HepG2 (cell line): ENCODE results near the gene EIF6. TPM values are rescaled to one million over a fixed set of nuclear protein-coding genes. Genes with fewer than 3 reads are reported as not detected.

ENCODE experiments used
- CENPT ChIP-seq: sonication (generic); formaldehyde crosslinking; IDR thresholded peaks from 2 replicates; pipeline ENCODE4 v1.8.0; 2022; ENCODE audit warnings: low read depth, mild to moderate bottlenecking, moderate library complexity, missing genetic modification reagents
- NR2C2 ChIP-seq: sonication (generic); formaldehyde crosslinking; IDR thresholded peaks from 2 replicates; pipeline ENCODE4 v1.4.0; 2020; ENCODE audit warnings: missing genetic modification reagents, mild to moderate bottlenecking, moderate library complexity, borderline replicate concordance
- SMAD9 ChIP-seq: sonication (generic); formaldehyde crosslinking; IDR thresholded peaks from 2 replicates; pipeline ENCODE4 v1.5.1; 2020; ENCODE audit warnings: mild to moderate bottlenecking, missing genetic modification reagents
- SMARCE1 ChIP-seq: fragments of 450-650 bp; IDR thresholded peaks from 2 replicates; pipeline ENCODE4 v1.6.1; 2017; ENCODE audit warnings: borderline replicate concordance
- ZBTB3 ChIP-seq: sonication (generic); formaldehyde crosslinking; IDR thresholded peaks from 2 replicates; pipeline ENCODE4 v1.4.0; 2020; ENCODE audit warnings: low read depth, mild to moderate bottlenecking, moderate library complexity, missing genetic modification reagents, borderline replicate concordance
- ZC3H4 ChIP-seq: sonication (generic); formaldehyde crosslinking; IDR thresholded peaks from 2 replicates; pipeline ENCODE4 v1.4.0; 2020; ENCODE audit warnings: missing genetic modification reagents, borderline replicate concordance
- ZFP82 ChIP-seq: sonication (generic); formaldehyde crosslinking; IDR thresholded peaks from 2 replicates; pipeline ENCODE4 v1.5.1; 2020; ENCODE audit warnings: mild to moderate bottlenecking, missing genetic modification reagents, borderline replicate concordance
- ZMYM2 ChIP-seq: sonication (generic); formaldehyde crosslinking; IDR thresholded peaks from 2 replicates; pipeline ENCODE4 v1.8.0; 2022; ENCODE audit warnings: mild to moderate bottlenecking, missing genetic modification reagents
- ZNF292 ChIP-seq: sonication (generic); formaldehyde crosslinking; IDR thresholded peaks from 2 replicates; pipeline ENCODE4 v1.8.1; 2022; ENCODE audit warnings: mild to moderate bottlenecking, low read depth, missing genetic modification reagents, borderline replicate concordance
- ZNF44 ChIP-seq: sonication (generic); formaldehyde crosslinking; IDR thresholded peaks from 2 replicates; pipeline ENCODE4 v1.5.1; 2020; ENCODE audit warnings: mild to moderate bottlenecking, missing genetic modification reagents
- ZNF451 ChIP-seq: sonication (generic); formaldehyde crosslinking; IDR thresholded peaks from 2 replicates; pipeline ENCODE4 v1.5.0; 2020; ENCODE audit warnings: mild to moderate bottlenecking, missing genetic modification reagents
- ZNF709 ChIP-seq: sonication (generic); formaldehyde crosslinking; IDR thresholded peaks from 2 replicates; pipeline ENCODE4 v1.5.0; 2020; ENCODE audit warnings: mild to moderate bottlenecking, missing genetic modification reagents
- ZNF720 ChIP-seq: sonication (generic); formaldehyde crosslinking; IDR thresholded peaks from 2 replicates; pipeline ENCODE4 v1.4.0; 2020; ENCODE audit warnings: missing genetic modification reagents
- ZNF839 ChIP-seq: sonication (generic); formaldehyde crosslinking; IDR thresholded peaks from 2 replicates; pipeline ENCODE4 v1.4.0; 2020; ENCODE audit warnings: missing genetic modification reagents, mild to moderate bottlenecking, borderline replicate concordance
- polyA plus RNA-seq, 8 experiments: library from polyadenylated mRNA; depleted of rRNA in 3 of 8; stranded (reverse) in 7 of 8; unstranded in 1 of 8; fragments of >200 nt; fragmentation: Illumina TruSeq in 4 of 8; extraction: Trizol in 4 of 8; gene quantifications; 2 replicates each; pipeline versions ENCODE4 v1.2.1 to v1.2.3, GENCODE V29; 2011 to 2016; ENCODE audit warnings: low read depth in 4 of 8, missing spikeins in 1 of 8, mixed read lengths in 1 of 8; ENCODE audit not compliant: insufficient read depth in 1 of 8
- total RNA-seq, 5 experiments: library from RNA; depleted of rRNA; stranded (reverse); fragments of >200 nt; fragmentation: Illumina TruSeq; extraction: Trizol; gene quantifications; 2 replicates each; pipeline ENCODE4 v1.2.3, GENCODE V29; 2016; ENCODE audit warnings: low read depth in 1 of 5
- TF ChIP-seq, protein P1 (sequence below): sonication (generic); formaldehyde crosslinking; IDR thresholded peaks from 2 replicates; pipeline ENCODE4 v1.8.0; 2022; ENCODE audit warnings: mild to moderate bottlenecking, missing genetic modification reagents
- TF ChIP-seq, protein P2 (sequence below): sonication (generic); formaldehyde crosslinking; IDR thresholded peaks from 2 replicates; pipeline ENCODE4 v1.4.0; 2020; ENCODE audit warnings: missing genetic modification reagents
- TF ChIP-seq, protein P3 (sequence below): sonication (generic); formaldehyde crosslinking; IDR thresholded peaks from 2 replicates; pipeline ENCODE4 v1.8.1; 2023; ENCODE audit warnings: mild to moderate bottlenecking, missing genetic modification reagents
- TF ChIP-seq, protein P4 (sequence below): sonication (generic); formaldehyde crosslinking; IDR thresholded peaks from 2 replicates; pipeline ENCODE4 v1.8.0; 2022; ENCODE audit warnings: mild to moderate bottlenecking, missing genetic modification reagents, moderate library complexity
- TF ChIP-seq, protein P5 (sequence below): sonication (generic); formaldehyde crosslinking; IDR thresholded peaks from 2 replicates; pipeline ENCODE4 v1.8.0; 2022; ENCODE audit warnings: missing genetic modification reagents, mild to moderate bottlenecking, moderate library complexity, borderline replicate concordance

EIF6 gene
- total and polyA plus RNA-seq, 2 of the 13 experiments (the other 11 are each of a cell fraction or from before 2014, with no cell fraction given), result 462 to 466 TPM

DNA sequence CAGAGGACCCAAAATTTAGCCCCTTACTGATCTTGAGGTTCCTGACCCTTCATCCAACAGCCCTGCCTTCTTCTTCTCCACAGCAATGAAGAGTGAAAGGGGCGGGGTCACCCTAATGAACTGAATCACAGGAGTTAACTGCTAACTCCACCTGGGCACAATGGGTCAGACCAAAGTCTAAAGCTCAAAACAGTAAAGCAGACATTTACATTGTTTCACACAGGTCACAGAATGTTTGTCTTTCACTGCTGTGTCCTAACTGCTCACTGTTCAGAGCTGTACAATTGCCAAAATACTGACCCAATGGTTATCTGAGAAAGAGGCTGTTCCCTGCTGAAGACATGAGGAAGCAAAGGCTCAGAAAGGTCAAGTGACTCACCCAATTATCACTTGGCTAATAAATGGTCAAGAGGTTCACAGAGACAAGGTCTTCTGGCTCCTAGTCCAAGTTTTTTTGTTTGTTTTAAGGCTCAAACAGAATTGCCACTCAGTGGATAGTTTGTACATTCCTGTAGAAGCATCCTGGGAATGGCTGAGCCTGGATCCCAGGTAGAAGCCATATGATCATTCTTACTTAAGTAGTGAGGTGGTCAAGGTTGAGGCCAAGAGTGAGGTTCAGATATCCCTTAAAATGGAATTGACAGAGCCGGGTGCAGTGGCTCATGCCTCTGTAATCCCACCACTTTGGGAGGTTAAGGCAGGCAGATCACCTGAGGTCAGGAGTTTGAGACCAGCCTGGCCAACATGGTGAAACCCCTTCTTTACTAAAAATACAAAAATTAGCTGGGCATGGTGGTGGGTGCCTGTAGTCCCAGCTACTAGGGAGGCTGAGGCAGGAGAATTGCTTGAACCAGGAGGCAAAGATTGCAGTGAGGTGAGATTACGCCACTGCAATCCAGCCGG lies 42.8 kb upstream of the EIF6 start (continued):
- TF ChIP-seq, protein P1, sequence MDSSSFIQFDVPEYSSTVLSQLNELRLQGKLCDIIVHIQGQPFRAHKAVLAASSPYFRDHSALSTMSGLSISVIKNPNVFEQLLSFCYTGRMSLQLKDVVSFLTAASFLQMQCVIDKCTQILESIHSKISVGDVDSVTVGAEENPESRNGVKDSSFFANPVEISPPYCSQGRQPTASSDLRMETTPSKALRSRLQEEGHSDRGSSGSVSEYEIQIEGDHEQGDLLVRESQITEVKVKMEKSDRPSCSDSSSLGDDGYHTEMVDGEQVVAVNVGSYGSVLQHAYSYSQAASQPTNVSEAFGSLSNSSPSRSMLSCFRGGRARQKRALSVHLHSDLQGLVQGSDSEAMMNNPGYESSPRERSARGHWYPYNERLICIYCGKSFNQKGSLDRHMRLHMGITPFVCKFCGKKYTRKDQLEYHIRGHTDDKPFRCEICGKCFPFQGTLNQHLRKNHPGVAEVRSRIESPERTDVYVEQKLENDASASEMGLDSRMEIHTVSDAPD, result peak; percentile 95
- peak; percentile 98 for TF ChIP-seq ZNF292 (CRISPR knock-in tag)
- TF ChIP-seq, protein P2, sequence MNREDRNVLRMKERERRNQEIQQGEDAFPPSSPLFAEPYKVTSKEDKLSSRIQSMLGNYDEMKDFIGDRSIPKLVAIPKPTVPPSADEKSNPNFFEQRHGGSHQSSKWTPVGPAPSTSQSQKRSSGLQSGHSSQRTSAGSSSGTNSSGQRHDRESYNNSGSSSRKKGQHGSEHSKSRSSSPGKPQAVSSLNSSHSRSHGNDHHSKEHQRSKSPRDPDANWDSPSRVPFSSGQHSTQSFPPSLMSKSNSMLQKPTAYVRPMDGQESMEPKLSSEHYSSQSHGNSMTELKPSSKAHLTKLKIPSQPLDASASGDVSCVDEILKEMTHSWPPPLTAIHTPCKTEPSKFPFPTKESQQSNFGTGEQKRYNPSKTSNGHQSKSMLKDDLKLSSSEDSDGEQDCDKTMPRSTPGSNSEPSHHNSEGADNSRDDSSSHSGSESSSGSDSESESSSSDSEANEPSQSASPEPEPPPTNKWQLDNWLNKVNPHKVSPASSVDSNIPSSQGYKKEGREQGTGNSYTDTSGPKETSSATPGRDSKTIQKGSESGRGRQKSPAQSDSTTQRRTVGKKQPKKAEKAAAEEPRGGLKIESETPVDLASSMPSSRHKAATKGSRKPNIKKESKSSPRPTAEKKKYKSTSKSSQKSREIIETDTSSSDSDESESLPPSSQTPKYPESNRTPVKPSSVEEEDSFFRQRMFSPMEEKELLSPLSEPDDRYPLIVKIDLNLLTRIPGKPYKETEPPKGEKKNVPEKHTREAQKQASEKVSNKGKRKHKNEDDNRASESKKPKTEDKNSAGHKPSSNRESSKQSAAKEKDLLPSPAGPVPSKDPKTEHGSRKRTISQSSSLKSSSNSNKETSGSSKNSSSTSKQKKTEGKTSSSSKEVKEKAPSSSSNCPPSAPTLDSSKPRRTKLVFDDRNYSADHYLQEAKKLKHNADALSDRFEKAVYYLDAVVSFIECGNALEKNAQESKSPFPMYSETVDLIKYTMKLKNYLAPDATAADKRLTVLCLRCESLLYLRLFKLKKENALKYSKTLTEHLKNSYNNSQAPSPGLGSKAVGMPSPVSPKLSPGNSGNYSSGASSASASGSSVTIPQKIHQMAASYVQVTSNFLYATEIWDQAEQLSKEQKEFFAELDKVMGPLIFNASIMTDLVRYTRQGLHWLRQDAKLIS (CRISPR knock-in tag), result 0 out of 2 replicates have a peak, but pooled peaks have one; percentile 13
- TF ChIP-seq, protein P3, sequence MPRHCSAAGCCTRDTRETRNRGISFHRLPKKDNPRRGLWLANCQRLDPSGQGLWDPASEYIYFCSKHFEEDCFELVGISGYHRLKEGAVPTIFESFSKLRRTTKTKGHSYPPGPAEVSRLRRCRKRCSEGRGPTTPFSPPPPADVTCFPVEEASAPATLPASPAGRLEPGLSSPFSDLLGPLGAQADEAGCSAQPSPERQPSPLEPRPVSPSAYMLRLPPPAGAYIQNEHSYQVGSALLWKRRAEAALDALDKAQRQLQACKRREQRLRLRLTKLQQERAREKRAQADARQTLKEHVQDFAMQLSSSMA (CRISPR knock-in tag), result 0 out of 2 replicates have a peak, but pooled peaks have one; percentile 30
- TF ChIP-seq ZMYM2 (CRISPR knock-in tag), result peak; percentile 97
- peak; percentile 83; the same call in 1 of the 2 replicates for TF ChIP-seq ZBTB3 (CRISPR knock-in tag)
- TF ChIP-seq ZC3H4 (CRISPR knock-in tag), result no peak
- TF ChIP-seq NR2C2 (CRISPR knock-in tag), result peak; percentile 96
- no peak for TF ChIP-seq CENPT (CRISPR knock-in tag)
- TF ChIP-seq ZFP82 (CRISPR knock-in tag), result no peak; the same call in 1 of the 2 replicates
- no peak for TF ChIP-seq ZNF709
- TF ChIP-seq, protein P4, sequence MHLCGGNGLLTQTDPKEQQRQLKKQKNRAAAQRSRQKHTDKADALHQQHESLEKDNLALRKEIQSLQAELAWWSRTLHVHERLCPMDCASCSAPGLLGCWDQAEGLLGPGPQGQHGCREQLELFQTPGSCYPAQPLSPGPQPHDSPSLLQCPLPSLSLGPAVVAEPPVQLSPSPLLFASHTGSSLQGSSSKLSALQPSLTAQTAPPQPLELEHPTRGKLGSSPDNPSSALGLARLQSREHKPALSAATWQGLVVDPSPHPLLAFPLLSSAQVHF (CRISPR knock-in tag), result no peak
- TF ChIP-seq SMAD9 (CRISPR knock-in tag), result no peak
- TF ChIP-seq ZNF720 (CRISPR knock-in tag), result no peak
- 0 out of 2 replicates have a peak, but pooled peaks have one; percentile 26 for TF ChIP-seq ZNF451 (CRISPR knock-in tag)
- no peak for TF ChIP-seq ZNF839 (CRISPR knock-in tag)
- TF ChIP-seq, protein P5, sequence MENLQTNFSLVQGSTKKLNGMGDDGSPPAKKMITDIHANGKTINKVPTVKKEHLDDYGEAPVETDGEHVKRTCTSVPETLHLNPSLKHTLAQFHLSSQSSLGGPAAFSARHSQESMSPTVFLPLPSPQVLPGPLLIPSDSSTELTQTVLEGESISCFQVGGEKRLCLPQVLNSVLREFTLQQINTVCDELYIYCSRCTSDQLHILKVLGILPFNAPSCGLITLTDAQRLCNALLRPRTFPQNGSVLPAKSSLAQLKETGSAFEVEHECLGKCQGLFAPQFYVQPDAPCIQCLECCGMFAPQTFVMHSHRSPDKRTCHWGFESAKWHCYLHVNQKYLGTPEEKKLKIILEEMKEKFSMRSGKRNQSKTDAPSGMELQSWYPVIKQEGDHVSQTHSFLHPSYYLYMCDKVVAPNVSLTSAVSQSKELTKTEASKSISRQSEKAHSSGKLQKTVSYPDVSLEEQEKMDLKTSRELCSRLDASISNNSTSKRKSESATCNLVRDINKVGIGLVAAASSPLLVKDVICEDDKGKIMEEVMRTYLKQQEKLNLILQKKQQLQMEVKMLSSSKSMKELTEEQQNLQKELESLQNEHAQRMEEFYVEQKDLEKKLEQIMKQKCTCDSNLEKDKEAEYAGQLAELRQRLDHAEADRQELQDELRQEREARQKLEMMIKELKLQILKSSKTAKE, result peak; percentile 96
- TF ChIP-seq ZNF44, result peak; percentile 57; the same call in 1 of the 2 replicates
- 0 out of 2 replicates have a peak, but pooled peaks have one; percentile 13 for TF ChIP-seq SMARCE1
